ENCODE results near the gene PEAR1.

DNA sequence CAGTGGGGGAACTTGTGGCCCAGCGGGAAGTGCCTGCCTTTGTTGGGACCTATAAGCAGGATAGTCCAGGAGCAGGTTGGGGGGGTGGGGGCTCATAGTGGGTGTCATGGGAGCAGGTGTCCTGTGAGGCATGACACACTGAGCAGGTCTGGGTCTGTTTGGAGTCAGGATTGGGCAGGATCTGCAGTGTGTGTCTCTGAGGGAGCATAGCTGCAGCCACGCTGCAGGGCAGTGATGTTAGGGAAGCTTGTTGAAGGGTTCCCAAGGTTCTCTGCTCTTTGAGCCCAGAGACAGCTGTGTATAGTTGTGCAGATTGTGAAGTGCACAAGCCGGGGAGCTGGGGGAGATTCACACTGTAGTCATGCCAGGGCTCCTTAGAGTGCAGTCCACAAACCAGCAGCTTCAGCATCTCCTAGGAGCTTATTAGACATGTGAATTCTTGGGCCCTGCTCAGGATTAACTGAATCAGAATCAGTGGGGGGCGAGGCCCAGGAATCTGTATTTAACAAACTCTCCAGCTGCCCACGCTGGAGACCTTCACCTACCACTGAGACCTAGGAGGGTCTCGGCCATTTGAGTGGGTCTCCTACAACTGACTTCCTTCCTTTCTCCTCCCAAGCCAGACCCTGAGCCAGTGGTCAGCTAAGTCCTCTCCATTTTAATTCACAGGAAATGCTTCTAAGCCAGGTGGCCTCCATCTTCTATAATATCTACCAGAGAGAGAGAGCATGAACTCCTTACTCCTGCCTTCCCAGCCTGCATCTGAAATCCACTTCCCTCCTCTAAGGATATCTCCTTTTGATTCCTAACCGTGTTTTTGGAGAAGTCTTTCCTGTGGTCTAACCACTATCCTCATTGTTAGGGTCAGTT lies 45.7 kb upstream of the PEAR1 start:
- TF ChIP-seq, protein P1, sequence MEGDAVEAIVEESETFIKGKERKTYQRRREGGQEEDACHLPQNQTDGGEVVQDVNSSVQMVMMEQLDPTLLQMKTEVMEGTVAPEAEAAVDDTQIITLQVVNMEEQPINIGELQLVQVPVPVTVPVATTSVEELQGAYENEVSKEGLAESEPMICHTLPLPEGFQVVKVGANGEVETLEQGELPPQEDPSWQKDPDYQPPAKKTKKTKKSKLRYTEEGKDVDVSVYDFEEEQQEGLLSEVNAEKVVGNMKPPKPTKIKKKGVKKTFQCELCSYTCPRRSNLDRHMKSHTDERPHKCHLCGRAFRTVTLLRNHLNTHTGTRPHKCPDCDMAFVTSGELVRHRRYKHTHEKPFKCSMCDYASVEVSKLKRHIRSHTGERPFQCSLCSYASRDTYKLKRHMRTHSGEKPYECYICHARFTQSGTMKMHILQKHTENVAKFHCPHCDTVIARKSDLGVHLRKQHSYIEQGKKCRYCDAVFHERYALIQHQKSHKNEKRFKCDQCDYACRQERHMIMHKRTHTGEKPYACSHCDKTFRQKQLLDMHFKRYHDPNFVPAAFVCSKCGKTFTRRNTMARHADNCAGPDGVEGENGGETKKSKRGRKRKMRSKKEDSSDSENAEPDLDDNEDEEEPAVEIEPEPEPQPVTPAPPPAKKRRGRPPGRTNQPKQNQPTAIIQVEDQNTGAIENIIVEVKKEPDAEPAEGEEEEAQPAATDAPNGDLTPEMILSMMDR (conservative IDR thresholded peaks at IDR 0.05; ENCODE audit: low read length): no peak
- TF ChIP-seq EZH2phosphoT487 (IDR thresholded peaks at IDR 0.05; ENCODE audit: borderline replicate concordance, low read depth, low read length): no peak
